Umbilical cord (tissue), 2 donors: Measurements from ENCODE around the gene ADCY1. TPM values are rescaled to one million over a fixed set of nuclear protein-coding genes. Genes with fewer than 3 reads are reported as not detected.
"Not testable (repeated sequence)": the region's sequence is repeated elsewhere in the genome, so short reads cannot be mapped to it uniquely, and the experiment has no call there.

ENCODE experiments used
- DNase-seq: peaks from one replicate; pipeline ENCODE4 v3.0.0-alpha.2; 2015; ENCODE audit warnings: low spot score
- total RNA-seq: library from RNA; depleted of rRNA; stranded (reverse); fragments of >200 nt; gene quantifications from one replicate; pipeline ENCODE4 v1.2.3, GENCODE V29; 2014; ENCODE audit warnings: low replicate concordance; ENCODE audit not compliant: insufficient read depth

ADCY1 gene
- total RNA-seq, 1 donor from 2014 or later: 4.6 TPM

DNA sequence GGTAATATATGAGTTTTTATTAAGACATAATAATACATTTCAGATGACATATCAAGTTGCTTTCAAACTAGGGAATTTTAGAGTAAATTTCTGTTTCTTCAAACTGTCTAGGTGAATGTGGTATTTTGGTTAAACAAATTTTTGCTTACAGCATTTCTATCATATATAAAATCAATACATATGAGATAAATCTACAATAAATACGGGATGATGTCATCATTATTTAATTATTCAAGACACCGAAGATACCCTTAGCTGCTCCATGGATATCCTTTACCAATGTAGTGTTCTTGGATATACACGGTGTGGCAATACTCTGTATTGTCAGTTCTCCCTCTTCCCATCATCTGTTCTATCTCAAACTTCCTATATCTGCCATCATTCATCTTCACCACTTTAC is 166.4 kb downstream of the ADCY1 start:
- DNase-seq: not testable (repeated sequence)

DNA sequence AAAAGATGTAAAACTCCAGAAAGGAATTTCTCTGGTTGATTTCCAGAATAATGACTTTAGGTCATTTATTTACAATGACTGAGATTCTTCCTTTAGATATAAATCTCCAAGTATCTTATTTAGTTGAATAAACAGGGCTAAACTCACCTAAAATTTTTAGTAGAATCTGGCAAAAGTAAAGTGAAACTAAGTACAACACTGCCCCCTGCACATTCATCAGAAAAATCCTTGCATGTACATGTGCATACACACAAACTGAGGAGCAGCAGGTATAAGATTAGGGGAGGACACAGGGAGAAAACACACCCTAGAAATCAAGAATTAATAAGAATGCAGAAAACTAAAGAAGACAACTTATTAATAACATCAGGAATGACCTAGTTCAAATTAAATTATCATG is 174.8 kb downstream of the ADCY1 start:
- peak; percentile 17 for DNase-seq

DNA sequence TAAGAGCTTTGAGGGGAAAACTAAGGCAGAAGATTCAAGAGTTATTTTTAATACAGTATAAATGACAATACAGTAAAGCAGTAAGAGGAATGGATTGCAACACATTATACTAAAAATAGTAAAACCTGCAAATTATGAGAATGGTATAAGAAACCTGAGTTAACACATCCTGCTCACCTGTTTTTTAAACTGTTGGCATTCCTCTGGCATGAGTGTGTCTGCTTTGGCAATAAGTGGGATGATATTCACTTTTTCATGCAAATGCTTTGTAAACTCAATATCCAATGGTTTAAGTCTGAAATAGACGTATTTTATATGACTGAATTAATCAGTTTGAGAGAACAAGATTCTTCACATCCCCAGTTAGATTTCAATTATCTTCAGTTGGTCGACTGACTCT is 177.2 kb downstream of the ADCY1 start:
- not testable (repeated sequence) for DNase-seq

DNA sequence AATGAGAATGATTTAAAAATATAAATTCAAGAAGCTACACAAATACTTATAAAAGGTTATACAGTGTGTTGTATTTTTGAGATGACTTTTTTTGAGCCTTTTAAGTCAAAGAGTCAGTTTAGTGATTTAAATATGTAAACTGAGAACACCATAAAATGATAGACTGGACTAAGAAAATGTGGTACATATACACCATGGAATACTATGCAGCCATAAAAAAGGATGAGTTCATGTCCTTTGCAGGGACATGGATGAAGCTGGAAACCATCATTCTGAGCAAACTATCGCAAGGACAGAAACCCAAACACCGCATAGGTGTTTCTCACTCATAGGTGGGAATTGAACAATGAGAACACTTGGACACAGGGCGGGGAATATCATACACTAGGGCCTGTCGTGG is 182.2 kb downstream of the ADCY1 start:
- not testable (repeated sequence) for DNase-seq

DNA sequence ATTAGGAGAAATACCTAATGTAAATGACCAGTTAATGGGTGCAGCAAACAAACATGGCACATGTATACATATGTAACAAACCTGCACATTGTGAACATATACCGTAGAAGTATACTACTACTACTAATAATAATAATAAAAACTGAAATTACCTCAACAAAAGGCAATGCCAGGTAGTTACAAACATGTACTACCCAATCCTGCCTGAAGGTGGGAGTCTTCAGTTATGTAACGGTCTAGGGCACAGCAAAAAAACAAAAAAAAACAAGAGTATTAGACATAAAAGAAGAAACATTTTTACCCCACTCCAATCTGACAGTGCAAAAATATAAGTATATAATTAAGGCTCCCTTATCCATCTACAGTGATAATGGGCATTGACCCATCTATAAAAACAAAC is 182.6 kb downstream of the ADCY1 start:
- DNase-seq: not testable (repeated sequence)

DNA sequence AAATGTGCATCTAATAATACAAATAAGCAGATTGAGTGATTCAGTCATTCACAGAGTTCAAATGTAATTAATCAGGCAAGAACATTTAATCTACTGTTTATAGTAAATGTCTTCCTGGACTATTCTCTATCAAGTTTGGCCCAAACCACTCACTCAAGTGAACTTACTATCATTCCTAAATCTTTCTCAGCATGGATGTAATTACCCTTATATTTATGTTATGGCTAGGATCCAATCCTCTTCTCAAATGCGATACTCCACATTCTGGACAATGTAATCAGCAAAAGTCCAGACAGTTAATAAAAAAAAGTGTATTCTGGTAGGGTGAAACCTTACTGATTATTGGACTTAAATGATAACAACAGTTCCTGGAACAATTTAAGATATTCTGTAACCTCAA is 185.3 kb downstream of the ADCY1 start:
- not testable (repeated sequence) for DNase-seq

DNA sequence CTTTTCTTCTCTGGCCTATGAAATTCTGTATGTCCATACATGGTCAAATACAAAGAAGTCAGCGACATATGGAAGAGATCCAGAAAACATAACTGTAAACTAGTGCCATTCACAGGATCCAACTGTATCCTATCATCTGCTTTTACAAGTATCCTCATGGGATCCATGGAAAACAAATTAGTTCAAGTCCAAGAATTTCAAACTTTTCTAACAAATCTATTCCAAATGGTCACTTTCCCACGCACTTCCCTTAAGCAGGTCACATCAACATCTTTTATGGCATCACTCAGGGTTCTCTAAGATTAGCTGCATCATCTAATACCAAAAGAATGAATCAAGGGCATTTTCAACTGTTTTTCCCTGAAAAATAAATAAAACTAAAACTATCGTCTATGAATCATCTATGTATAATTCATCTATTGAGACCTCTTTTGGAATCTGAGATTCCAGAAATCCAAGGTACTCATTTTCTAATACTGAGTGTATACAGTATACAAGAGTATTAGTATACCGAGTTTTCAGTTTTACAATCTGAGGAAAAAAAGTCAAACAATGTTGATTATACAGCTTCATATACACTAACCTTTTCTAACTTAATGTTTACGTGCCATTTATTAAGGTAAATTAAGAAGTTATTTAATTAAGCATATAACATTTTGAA is 187.5 kb downstream of the ADCY1 start:
- DNase-seq: peak; percentile 44

DNA sequence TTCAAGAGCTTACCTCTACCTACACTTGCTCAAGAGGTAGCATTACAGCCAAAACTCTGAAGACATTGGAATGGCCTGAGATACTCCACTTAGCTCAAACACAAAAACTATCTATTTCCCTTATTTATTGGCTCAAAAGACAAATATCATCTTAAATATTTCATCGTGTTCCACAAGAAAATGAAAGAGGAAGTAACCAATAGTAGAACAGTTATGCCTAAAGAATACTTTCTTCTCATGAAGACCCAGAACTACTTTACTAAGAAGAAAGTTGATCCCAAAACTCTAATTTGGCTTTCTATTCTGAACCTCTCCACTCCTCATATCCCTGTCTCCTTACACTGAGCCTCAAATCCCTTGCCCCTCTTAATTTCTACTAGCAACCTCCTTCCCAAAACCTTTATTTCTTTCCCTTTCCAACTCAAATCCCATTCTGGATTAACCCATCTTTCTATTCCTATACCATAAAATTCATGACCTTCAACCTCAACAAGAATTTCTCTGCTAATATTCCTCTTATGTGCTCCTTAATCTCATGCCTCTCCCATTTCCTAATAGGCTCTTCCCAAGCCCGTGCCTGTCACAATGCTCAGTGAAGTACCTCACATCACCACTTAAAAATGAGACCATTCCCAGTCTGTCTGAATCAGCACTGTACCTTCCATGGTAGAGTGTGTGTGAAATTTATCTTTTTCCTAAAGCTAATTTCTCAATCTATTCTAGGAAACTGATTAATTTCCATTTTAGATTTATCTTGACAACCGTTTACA is 188.2 kb downstream of the ADCY1 start:
- DNase-seq: not testable (repeated sequence)

DNA sequence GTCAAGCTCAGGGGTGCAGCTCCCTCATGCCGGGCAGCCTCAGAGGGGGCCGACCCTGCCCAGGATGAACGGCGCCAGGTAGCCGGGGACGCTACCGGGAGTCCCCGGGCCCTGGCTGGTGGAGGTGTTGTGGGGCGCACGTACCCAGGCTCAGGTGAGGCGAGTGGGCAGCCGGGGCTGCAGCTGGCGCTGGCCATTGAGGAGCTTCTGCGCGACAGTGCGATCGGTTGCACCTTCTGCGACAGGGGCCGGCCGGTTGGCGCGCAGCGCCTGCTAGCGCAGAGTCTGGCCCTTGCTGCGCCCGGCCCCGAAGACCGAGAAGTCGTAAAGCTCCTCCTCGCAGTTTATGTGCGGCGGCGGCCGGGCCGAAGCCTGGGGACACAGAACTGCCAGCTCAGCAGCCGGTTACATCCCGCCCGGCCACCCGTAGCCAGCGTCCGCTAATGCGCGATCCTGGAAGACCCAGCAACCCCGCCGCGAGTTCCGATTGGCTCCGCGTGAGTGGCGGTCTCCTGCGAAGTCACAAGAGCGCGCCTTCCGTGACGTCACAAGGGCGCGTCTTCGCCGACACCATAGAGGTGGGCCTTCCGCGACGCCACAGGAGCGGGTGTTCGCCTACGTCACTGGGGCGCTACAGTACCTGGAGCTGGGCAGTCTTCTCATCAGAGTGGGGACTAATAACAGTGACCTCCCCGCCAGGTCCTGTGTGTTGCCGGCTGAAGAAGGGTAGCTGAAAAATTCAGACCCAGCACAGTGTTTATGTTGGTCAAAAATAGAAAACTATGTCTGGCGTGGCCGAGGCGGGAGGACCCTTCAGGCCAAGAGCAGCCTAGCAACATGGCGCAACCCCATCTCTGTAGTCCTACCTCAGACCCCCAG is 194.6 kb downstream of the ADCY1 start:
- DNase-seq: peak; percentile 98

DNA sequence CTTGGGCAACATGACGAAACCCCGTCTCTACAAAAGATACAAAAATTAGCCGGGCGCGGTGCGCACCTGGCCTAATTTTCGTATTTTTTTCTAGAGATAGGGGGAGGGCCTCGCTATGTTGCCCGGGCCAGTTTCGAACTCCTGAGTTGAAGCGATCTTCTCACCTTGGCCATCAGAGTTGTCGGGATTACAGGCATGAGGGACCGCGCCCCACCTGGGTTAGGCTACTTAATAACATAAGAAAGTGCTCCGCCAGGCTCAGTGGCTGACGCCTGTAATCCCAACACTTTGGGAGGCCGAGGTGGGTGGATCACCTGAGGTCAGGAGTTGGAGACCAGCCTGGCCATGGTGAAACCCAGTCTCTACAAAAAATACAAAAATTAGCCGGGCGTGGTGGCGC is 195.5 kb downstream of the ADCY1 start:
- DNase-seq: not testable (repeated sequence)
